ENCODE data around the gene MOB4.
A peak's percentile ranks its signal among the peaks of the same experiment; 100 is the strongest.
"Not testable (repeated sequence)": the region's sequence is repeated elsewhere in the genome, so short reads cannot be mapped to it uniquely, and the experiment has no call there.

Gene MOB4
- long read RNA-seq, donor 1, transcript MOB4-207 (7 exons, 1,021 nt) = minor isoform, 6 of 54 reads
- long read RNA-seq, donor 1, transcript MOB4-202 (8 exons, 3,986 nt) = major isoform, 32 of 54 reads
- long read RNA-seq, donor 1, partial matches to known transcripts = 16 of 54 reads
- long read RNA-seq, donor 1, other reads (novel, unspliced or antisense) = 0 of 54 reads
- long read RNA-seq, donor 2, transcript MOB4-202 (8 exons, 3,986 nt) = major isoform, 18 of 27 reads
- long read RNA-seq, donor 2, partial matches to known transcripts = 7 of 27 reads
- long read RNA-seq, donor 2, other reads (novel, unspliced or antisense) = 0 of 27 reads
- long read RNA-seq, donor 3, transcript MOB4-202 (8 exons, 3,986 nt) = major isoform, 8 of 14 reads
- long read RNA-seq, donor 3, partial matches to known transcripts = 5 of 14 reads
- long read RNA-seq, donor 3, other reads (novel, unspliced or antisense) = 0 of 14 reads
- long read RNA-seq, donor 4, transcript MOB4-202 (8 exons, 3,986 nt) = major isoform, 20 of 25 reads
- long read RNA-seq, donor 4, partial matches to known transcripts = 5 of 25 reads
- long read RNA-seq, donor 4, other reads (novel, unspliced or antisense) = 0 of 25 reads
- long read RNA-seq, donor 5, transcript MOB4-207 (7 exons, 1,021 nt) = minor isoform, 5 of 37 reads
- long read RNA-seq, donor 5, transcript MOB4-202 (8 exons, 3,986 nt) = major isoform, 32 of 37 reads
- long read RNA-seq, donor 5, partial matches to known transcripts = 0 of 37 reads
- long read RNA-seq, donor 5, other reads (novel, unspliced or antisense) = 0 of 37 reads
- long read RNA-seq, donor 6, transcript MOB4-202 (8 exons, 3,986 nt) = major isoform, 26 of 28 reads
- long read RNA-seq, donor 6, partial matches to known transcripts = 0 of 28 reads
- long read RNA-seq, donor 6, other reads (novel, unspliced or antisense) = 0 of 28 reads
- long read RNA-seq, donor 7, transcript MOB4-202 (8 exons, 3,986 nt) = major isoform, 36 of 50 reads
- long read RNA-seq, donor 7, partial matches to known transcripts = 11 of 50 reads
- long read RNA-seq, donor 7, other reads (novel, unspliced or antisense) = 0 of 50 reads
- long read RNA-seq, donor 8, transcript MOB4-202 (8 exons, 3,986 nt) = major isoform, 23 of 25 reads
- long read RNA-seq, donor 8, partial matches to known transcripts = 0 of 25 reads
- long read RNA-seq, donor 8, other reads (novel, unspliced or antisense) = 0 of 25 reads

GRCh38 chr2:197515739-197516392 lies at the start of gene MOB4:
Gene MOB4, plus strand, starts transcription at chr2:197516066. Its CDS starts 21 bp downstream, at chr2:197516087.
- peak; percentile 98 for DNase-seq

- no peak for DNase-seq
Measured at GRCh38 chr2:197472166-197472565, 43.7 kb upstream of the MOB4 start.

GRCh38 chr2:197477797-197478196 lies 38.1 kb upstream of the MOB4 start:
- no peak for DNase-seq

- no peak for DNase-seq
Measured at GRCh38 chr2:197480165-197481036, 35.5 kb upstream of the MOB4 start.

GRCh38 chr2:197484248-197484647 lies 31.6 kb upstream of the MOB4 start:
- DNase-seq = not testable (repeated sequence)

- DNase-seq = no peak
Measured at GRCh38 chr2:197486175-197486574, 29.7 kb upstream of the MOB4 start.

- no peak for DNase-seq
Measured at GRCh38 chr2:197487385-197487784, 28.5 kb upstream of the MOB4 start.

- DNase-seq = no peak
Measured at GRCh38 chr2:197495433-197496134, 20.3 kb upstream of the MOB4 start.

GRCh38 chr2:197496695-197497094 lies 19.2 kb upstream of the MOB4 start:
- DNase-seq = no peak

GRCh38 chr2:197497326-197497725 lies 18.5 kb upstream of the MOB4 start:
- no peak for DNase-seq

- no peak for DNase-seq
Measured at GRCh38 chr2:197498235-197498936, 17.5 kb upstream of the MOB4 start.

- peak; percentile 87 for DNase-seq
Measured at GRCh38 chr2:197498937-197499593, 16.8 kb upstream of the MOB4 start.

- peak; percentile 96 for DNase-seq
Measured at GRCh38 chr2:197499594-197500502, 16.0 kb upstream of the MOB4 start, which contains the start of the genes HSPD1 and HSPE1. Gene HSPD1, minus strand, starts transcription at chr2:197499840. Its CDS starts 992 bp downstream, at chr2:197498848. Gene HSPE1, plus strand, starts transcription at chr2:197500379. Its CDS starts 58 bp downstream, at chr2:197500437.

GRCh38 chr2:197500503-197501131 lies 15.2 kb upstream of the MOB4 start:
- no peak for DNase-seq

GRCh38 chr2:197502201-197502600 lies 13.7 kb upstream of the MOB4 start:
- no peak for DNase-seq

GRCh38 chr2:197502685-197503084 lies 13.2 kb upstream of the MOB4 start:
- no peak for DNase-seq

GRCh38 chr2:197504000-197504399 lies 11.9 kb upstream of the MOB4 start:
- no peak for DNase-seq

All from right kidney (tissue), 9 donors.